Amniotic epithelial cell (primary cell): ENCODE data around the gene YPEL2.

Experiments used
- DNase-seq: peaks from one replicate; pipeline ENCODE4 v3.0.0-alpha.2; 2010; ENCODE audit warnings: low read depth

The YPEL2 gene

GRCh38 chr17:59330053-59330942 lies 1.2 kb upstream of the YPEL2 start:
- no peak for DNase-seq

GRCh38 chr17:59331929-59332748 lies 684 bp downstream of the YPEL2 start:
- DNase-seq, result no peak

GRCh38 chr17:59332749-59333377 lies 1.4 kb downstream of the YPEL2 start:
- DNase-seq, result peak; percentile 73

GRCh38 chr17:59333836-59334235 lies 2.4 kb downstream of the YPEL2 start:
- no peak for DNase-seq

GRCh38 chr17:59335685-59336084 lies 4.2 kb downstream of the YPEL2 start:
- DNase-seq, result no peak

GRCh38 chr17:59337741-59338299 lies 6.4 kb downstream of the YPEL2 start:
- DNase-seq, result no peak

- no peak for DNase-seq
Measured at GRCh38 chr17:59338498-59338897, 7.0 kb downstream of the YPEL2 start.

GRCh38 chr17:59341922-59342321 lies 10.5 kb downstream of the YPEL2 start:
- no peak for DNase-seq

GRCh38 chr17:59342681-59343131 lies 11.3 kb downstream of the YPEL2 start:
- DNase-seq, result no peak

GRCh38 chr17:59345476-59345875 lies 14.0 kb downstream of the YPEL2 start:
- no peak for DNase-seq

GRCh38 chr17:59346341-59346740 lies 14.9 kb downstream of the YPEL2 start:
- no peak for DNase-seq

- no peak for DNase-seq
Measured at GRCh38 chr17:59346876-59347407, 15.5 kb downstream of the YPEL2 start.

GRCh38 chr17:59347975-59348391 lies 16.5 kb downstream of the YPEL2 start:
- no peak for DNase-seq

- no peak for DNase-seq
Measured at GRCh38 chr17:59349178-59349577, 17.7 kb downstream of the YPEL2 start.

- no peak for DNase-seq
Measured at GRCh38 chr17:59353106-59353854, 21.8 kb downstream of the YPEL2 start.

GRCh38 chr17:59353936-59354755 lies 22.7 kb downstream of the YPEL2 start:
- DNase-seq, result no peak

GRCh38 chr17:59355030-59355701 lies 23.7 kb downstream of the YPEL2 start:
- no peak for DNase-seq

GRCh38 chr17:59355702-59356325 lies 24.4 kb downstream of the YPEL2 start:
- DNase-seq, result no peak

- no peak for DNase-seq
Measured at GRCh38 chr17:59356543-59357218, 25.2 kb downstream of the YPEL2 start.
